Hepatocyte (in vitro differentiated cells): ENCODE results near the gene SLC43A2. TPM values are rescaled to one million over a fixed set of nuclear protein-coding genes. Genes with fewer than 3 reads are reported as not detected.
A peak's percentile ranks its signal among the peaks of the same experiment; 100 is the strongest.

ENCODE experiments used
- DNase-seq: peaks from one replicate; pipeline ENCODE4 v3.0.0-alpha.2; 2016; ENCODE audit warnings: low spot score
- H2AFZ ChIP-seq: fragments of 200-600 bp; sonication (generic); 2 replicates; pipeline ENCODE4 v1.6.0; 2016; ENCODE audit warnings: antibody characterized with exemption, mild to moderate bottlenecking
- H3K27ac ChIP-seq: fragments of 200-600 bp; sonication (generic); 2 replicates; pipeline ENCODE4 v1.5.1; 2016; ENCODE audit warnings: mild to moderate bottlenecking
- H3K27me3 ChIP-seq: fragments of 200-600 bp; sonication (generic); 2 replicates; pipeline ENCODE4 v1.6.1; 2016
- H3K36me3 ChIP-seq: fragments of 200-600 bp; sonication (generic); replicated peaks from 2 replicates; pipeline ENCODE4 v1.5.1; 2016; ENCODE audit warnings: low read depth; ENCODE audit not compliant: insufficient read depth
- H3K4me1 ChIP-seq: fragments of 200-600 bp; sonication (generic); 2 replicates; pipeline ENCODE4 v1.5.1; 2016; ENCODE audit warnings: mild to moderate bottlenecking, moderate library complexity; ENCODE audit not compliant: insufficient read depth
- H3K4me2 ChIP-seq: fragments of 200-600 bp; sonication (generic); 2 replicates; pipeline ENCODE4 v1.6.0; 2016
- H3K4me3 ChIP-seq: fragments of 200-600 bp; sonication (generic); 2 replicates; pipeline ENCODE4 v1.5.1; 2016; ENCODE audit warnings: mild to moderate bottlenecking
- H3K79me2 ChIP-seq: fragments of 200-600 bp; sonication (generic); 2 replicates; pipeline ENCODE4 v1.6.0; 2017; ENCODE audit warnings: mild to moderate bottlenecking
- H3K9me2 ChIP-seq: fragments of 200-600 bp; sonication (generic); replicated peaks from 2 replicates; pipeline ENCODE4 v1.6.0; 2017; ENCODE audit warnings: mild to moderate bottlenecking; ENCODE audit not compliant: insufficient read depth
- H3K9me3 ChIP-seq: fragments of 200-600 bp; sonication (generic); 2 replicates; pipeline ENCODE4 v1.5.1; 2016; ENCODE audit warnings: low read depth, mild to moderate bottlenecking
- H4K20me1 ChIP-seq: fragments of 200-600 bp; sonication (generic); 2 replicates; pipeline ENCODE4 v1.6.0; 2016; ENCODE audit warnings: mild to moderate bottlenecking; ENCODE audit not compliant: insufficient read depth, poor library complexity, severe bottlenecking
- EZH2 ChIP-seq: fragments of 200-600 bp; sonication (generic); IDR thresholded peaks from 2 replicates; pipeline ENCODE4 v1.6.1; 2016; ENCODE audit warnings: antibody characterized with exemption, mild to moderate bottlenecking, borderline replicate concordance
- EZH2phosphoT487 ChIP-seq: fragments of 200-600 bp; sonication (generic); IDR thresholded peaks from one replicate; pipeline ENCODE4 v1.6.1; 2018; ENCODE audit warnings: antibody characterized with exemption, mild to moderate bottlenecking, low read depth, moderate library complexity; ENCODE audit not compliant: unreplicated experiment, severe bottlenecking
- WGBS: methylation state at CpG from one replicate; pipeline ENCODE4 v1.1.6; 2016; ENCODE audit warnings: low lambda C conversion rate; ENCODE audit errors: missing lambda C conversion rate; 5-methylcytosine and 5-hydroxymethylcytosine counted together
- polyA plus RNA-seq: library from polyadenylated mRNA; unstranded; fragments of >200 nt; fragmentation: Nextera tagmentation; extraction: Ambion mirVana; gene quantifications from 2 replicates; pipeline ENCODE4 v1.2.1, GENCODE V29; 2016
- total RNA-seq: library from RNA; depleted of rRNA; stranded (reverse); fragments of >200 nt; gene quantifications from 2 replicates; pipeline ENCODE4 v1.2.3, GENCODE V29; 2014
- TF ChIP-seq, protein P1 (sequence below): fragments of 200-600 bp; sonication (generic); IDR thresholded peaks from 2 replicates; pipeline ENCODE4 v1.5.1; 2016; ENCODE audit warnings: antibody characterized with exemption, mild to moderate bottlenecking; ENCODE audit not compliant: poor library complexity

Gene SLC43A2
- total and polyA plus RNA-seq, 2 experiments from 2014 or later: 6.0 to 10.2 TPM

DNA sequence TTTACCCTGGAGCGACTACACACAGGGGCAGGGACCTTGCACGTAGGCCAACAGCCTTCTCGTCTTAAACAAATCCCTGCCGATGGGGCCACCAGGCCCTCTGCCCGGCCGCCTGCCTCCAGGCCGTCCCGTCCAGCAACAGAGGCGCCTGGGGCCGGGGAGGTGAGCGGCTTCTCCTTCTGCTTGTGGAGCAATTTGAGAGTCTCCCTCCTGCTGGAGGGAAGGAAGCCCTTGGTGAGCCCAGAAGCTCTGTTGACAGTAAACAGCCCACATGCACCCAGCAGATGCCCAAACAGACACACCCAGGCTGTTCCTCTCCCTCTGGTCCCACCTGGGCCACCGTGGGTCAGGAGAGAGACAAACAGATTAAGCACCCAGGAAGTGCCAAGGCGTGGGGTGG is 8.1 kb downstream of the SLC43A2 start:
- Histone ChIP-seq H3K79me2 (no peaks in the 10 kb centered on the region), H3K9me2 (no peaks in the 10 kb centered on the region), H3K27ac (no peak overlapping the region), H2AFZ (no peak overlapping the region), H3K9me3 (no peaks in the 10 kb centered on the region), H3K36me3 (no peaks in the 10 kb centered on the region), H3K27me3 (no peaks in the 10 kb centered on the region), H4K20me1 (no peaks in the 10 kb centered on the region), H3K4me1 (peaks cover 3% of the 10 kb centered on the region), H3K4me2 (no peak overlapping the region), H3K4me3 (no peak overlapping the region)
- WGBS: 72% methylated on average over 13 of the region's 13 CpGs
- DNase-seq: peak; percentile 4
- TF ChIP-seq, protein P1, sequence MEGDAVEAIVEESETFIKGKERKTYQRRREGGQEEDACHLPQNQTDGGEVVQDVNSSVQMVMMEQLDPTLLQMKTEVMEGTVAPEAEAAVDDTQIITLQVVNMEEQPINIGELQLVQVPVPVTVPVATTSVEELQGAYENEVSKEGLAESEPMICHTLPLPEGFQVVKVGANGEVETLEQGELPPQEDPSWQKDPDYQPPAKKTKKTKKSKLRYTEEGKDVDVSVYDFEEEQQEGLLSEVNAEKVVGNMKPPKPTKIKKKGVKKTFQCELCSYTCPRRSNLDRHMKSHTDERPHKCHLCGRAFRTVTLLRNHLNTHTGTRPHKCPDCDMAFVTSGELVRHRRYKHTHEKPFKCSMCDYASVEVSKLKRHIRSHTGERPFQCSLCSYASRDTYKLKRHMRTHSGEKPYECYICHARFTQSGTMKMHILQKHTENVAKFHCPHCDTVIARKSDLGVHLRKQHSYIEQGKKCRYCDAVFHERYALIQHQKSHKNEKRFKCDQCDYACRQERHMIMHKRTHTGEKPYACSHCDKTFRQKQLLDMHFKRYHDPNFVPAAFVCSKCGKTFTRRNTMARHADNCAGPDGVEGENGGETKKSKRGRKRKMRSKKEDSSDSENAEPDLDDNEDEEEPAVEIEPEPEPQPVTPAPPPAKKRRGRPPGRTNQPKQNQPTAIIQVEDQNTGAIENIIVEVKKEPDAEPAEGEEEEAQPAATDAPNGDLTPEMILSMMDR: no peak
- TF ChIP-seq EZH2: no peak
- TF ChIP-seq EZH2phosphoT487: no peak

DNA sequence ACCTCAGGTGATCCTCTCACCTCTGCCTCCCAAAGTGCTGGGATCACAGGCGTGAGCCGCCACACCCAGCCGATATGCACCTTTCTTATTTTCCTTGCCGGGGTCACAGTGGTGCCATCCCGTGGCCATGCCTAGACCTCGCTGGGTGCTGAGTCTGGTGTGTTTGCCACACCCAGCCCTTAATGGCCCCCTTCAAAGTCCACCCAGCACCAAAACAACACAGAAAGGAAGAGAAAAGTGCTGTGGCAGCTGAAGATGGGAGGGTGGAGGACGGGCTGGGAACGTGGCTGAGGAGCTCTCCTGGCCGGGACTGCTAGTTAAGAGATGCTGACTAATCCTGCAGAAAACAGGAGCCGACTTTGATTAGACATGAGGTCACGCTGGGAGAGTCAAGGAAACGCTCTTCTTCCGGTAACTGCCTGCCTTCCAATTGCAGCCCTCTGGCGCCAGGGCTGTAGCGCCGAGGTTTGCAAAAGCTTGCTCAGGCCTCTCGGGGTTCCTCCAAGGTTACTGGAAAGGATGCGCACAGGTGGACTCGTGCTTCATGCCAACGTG is 10.9 kb downstream of the SLC43A2 start:
- WGBS: 65% methylated on average over 20 of the region's 20 CpGs
- Histone ChIP-seq H3K4me3 (no peak overlapping the region), H4K20me1 (no peaks in the 10 kb centered on the region), H3K36me3 (no peaks in the 10 kb centered on the region), H2AFZ (no peak overlapping the region), H3K9me3 (no peaks in the 10 kb centered on the region), H3K27ac (peak overlapping the region; percentile 68), H3K4me2 (no peak overlapping the region), H3K79me2 (no peaks in the 10 kb centered on the region), H3K9me2 (no peaks in the 10 kb centered on the region), H3K27me3 (no peaks in the 10 kb centered on the region), H3K4me1 (no peaks in the 10 kb centered on the region)
- DNase-seq: peak; percentile 83
- TF ChIP-seq EZH2: no peak
- TF ChIP-seq, protein P1: peak; percentile 16

GRCh38 chr17:1616101-1616500 is 12.5 kb downstream of the SLC43A2 start:
- Histone ChIP-seq H3K27ac (no peak overlapping the region), H3K27me3 (no peaks in the 10 kb centered on the region), H2AFZ (no peak overlapping the region), H3K79me2 (no peaks in the 10 kb centered on the region), H3K4me2 (no peak overlapping the region), H3K4me3 (no peak overlapping the region), H4K20me1 (no peaks in the 10 kb centered on the region), H3K36me3 (no peaks in the 10 kb centered on the region), H3K4me1 (no peaks in the 10 kb centered on the region), H3K9me3 (no peaks in the 10 kb centered on the region), H3K9me2 (no peaks in the 10 kb centered on the region)
- WGBS: 84% methylated on average over 13 of the region's 13 CpGs
- TF ChIP-seq EZH2phosphoT487 (no peak), EZH2 (no peak)
- DNase-seq: no peak

DNA sequence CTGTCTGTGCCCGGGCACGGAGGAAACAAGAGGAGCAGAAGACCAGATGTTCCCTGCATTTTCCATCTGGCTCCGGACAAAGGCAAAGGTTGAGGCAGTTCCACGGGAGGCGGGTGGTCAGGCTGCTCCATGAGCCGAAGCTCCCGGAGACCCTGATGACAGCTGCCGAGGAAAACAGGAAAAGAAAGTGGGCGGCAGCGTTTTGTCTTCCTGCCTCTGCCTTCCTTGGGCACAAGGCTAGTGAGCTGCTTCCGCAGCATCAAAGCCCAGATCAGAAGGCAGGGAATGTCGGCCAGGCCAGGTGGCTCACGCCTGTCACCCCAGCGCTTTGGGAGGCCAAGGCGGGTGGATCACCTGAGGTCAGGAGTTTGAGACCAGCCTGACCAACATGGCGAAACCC is 16.2 kb downstream of the SLC43A2 start:
- Histone ChIP-seq H3K27ac (no peak overlapping the region), H4K20me1 (no peaks in the 10 kb centered on the region), H3K27me3 (no peaks in the 10 kb centered on the region), H3K36me3 (no peaks in the 10 kb centered on the region), H3K9me2 (no peaks in the 10 kb centered on the region), H3K4me3 (no peak overlapping the region), H3K4me2 (no peak overlapping the region), H3K9me3 (no peaks in the 10 kb centered on the region), H3K4me1 (peaks cover 5% of the 10 kb centered on the region), H2AFZ (no peak overlapping the region), H3K79me2 (no peaks in the 10 kb centered on the region)
- DNase-seq: peak; percentile 2
- 88% methylated on average over 14 of the region's 16 CpGs for WGBS
- TF ChIP-seq EZH2phosphoT487 (no peak), EZH2 (no peak)
- TF ChIP-seq, protein P1: no peak
